Measurements from ENCODE around the gene NLGN3.

NLGN3 gene

DNA sequence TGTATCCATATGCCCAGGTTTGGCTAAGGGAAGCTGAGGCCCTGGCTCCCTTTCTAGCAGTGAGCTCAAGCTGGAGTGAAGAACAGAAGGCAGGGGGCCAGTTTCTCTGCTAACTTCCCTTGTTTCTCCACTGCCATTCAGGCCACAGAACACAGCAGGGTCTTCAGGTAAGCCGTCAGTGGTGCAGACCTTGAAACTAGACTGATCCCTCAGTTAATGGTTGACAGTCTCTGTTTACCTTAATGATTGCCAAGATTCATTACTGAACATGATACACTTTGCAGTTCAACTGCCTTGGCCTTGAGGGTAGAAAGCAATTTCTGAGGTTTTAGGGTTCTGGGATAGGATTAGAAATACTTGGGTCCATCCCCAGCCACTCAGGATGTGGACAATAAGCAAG, 69.5 kb downstream of the NLGN3 start:
- DNase-seq (ENCODE audit: low spot score): no peak

DNA sequence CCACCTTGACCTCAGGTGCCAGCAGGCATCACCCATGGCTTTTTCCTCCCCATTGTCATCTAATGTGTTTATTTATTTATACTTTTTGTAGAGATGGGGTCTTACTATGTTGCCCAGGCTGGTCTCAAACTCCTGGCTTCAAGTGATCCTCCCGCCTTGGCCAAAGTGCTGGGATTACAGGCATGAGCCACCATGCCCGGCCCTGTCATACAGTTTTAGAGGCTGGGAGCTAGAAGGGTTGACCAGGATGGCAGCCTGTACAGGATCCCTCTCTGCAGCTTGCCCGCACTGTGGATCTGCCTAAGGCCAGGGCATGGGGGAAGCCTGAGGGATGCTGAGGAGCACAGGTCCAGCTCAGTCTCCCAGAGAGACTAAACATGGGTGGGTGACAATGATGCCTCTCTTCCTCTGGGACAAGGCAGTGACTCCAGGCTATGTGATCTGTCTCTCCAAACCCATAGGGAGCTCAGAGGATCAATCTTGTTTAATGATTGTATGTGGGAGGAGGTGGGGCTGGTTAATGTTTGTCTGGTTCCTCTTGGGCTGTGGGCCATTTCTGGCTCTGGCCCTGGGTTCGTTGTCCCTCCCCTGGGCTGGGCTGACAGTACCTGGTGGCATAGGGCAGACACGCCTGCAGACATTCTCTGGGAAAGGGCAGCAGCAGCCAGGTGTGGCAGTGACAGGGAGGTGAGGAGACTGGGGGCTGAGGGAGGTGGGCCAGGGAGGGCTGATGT, 70.1 kb downstream of the NLGN3 start:
- DNase-seq (ENCODE audit: low spot score): no peak

DNA sequence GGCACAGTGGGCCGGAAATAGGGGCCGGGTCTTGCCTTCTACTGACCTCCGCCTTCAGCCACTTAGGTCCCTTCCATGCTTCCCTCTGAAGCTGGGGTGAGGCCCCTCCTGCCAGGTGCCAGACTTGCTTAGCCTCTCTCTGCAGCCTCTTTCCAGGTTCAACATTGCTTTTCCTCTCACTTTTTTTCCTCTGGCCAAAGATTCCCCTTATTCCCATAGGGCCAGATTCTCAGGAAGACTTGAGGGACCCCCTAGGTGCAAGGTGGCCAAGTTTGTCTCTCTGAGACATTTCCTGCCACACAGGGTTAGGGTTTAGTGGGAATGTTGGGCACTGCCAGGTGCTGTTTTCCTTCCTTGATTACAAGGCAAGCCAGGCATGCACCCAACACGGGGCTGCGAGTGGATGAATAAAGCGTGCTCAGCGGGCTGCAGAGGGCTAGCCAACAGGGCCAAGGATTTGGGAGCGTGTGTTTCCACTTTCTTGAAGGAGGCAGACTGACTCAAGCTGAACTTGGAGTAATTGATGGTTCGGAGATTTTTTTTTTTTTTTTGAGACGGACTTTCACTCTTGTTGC, 70.8 kb downstream of the NLGN3 start:
- DNase-seq (ENCODE audit: low spot score): no peak

DNA sequence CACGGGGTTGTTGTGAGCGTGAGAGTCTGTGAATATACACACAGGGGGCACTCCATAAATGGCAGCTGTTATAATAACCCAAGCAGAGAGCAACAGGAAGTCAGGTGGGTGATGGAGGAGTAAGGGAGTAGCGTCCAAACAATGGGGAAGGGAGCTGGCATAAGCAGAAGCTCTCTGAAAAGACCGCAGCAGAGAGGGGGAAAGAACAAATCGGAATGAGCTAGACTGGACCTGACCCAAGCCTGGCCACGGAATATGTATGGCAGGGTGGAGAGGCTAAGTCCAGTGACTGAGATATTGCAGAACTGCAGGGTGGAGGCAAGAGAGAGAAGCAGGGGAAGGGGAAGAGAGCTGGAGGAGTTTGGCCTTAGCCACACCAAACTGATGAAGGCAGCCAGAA, 71.8 kb downstream of the NLGN3 start:
- no peak for DNase-seq (ENCODE audit: low spot score)

DNA sequence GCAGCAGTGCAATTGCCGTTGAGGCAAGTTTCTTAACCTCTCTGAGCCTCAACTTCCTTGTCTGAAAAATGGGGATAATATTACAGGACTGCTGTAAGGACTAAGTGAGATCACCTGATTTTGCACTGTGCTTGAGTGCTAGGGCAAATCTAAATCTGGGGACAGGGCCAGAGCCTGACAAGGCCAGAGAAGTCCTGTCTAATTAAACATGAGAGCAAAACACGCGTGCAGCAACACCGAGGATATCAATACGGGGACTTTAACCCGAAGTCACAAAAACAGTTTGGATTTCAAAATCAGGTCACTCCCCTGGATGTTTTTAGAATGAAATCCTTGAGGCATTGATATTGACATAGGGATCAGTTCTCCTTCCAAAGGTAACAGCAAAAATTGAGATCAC, 72.7 kb downstream of the NLGN3 start:
- no peak for DNase-seq (ENCODE audit: low spot score)

All from CD4-positive, alpha-beta T cell treated with Interleukin-15 for 4 hours (primary cell).